Retina (tissue), 1 donor: ENCODE measurements around the gene CAMSAP1.
"Not testable (repeated sequence)": the region's sequence is repeated elsewhere in the genome, so short reads cannot be mapped to it uniquely, and the experiment has no call there.

Source experiments
- DNase-seq: peaks from one replicate; pipeline ENCODE4 v3.0.0-alpha.2; 2016

Gene CAMSAP1, protein sequence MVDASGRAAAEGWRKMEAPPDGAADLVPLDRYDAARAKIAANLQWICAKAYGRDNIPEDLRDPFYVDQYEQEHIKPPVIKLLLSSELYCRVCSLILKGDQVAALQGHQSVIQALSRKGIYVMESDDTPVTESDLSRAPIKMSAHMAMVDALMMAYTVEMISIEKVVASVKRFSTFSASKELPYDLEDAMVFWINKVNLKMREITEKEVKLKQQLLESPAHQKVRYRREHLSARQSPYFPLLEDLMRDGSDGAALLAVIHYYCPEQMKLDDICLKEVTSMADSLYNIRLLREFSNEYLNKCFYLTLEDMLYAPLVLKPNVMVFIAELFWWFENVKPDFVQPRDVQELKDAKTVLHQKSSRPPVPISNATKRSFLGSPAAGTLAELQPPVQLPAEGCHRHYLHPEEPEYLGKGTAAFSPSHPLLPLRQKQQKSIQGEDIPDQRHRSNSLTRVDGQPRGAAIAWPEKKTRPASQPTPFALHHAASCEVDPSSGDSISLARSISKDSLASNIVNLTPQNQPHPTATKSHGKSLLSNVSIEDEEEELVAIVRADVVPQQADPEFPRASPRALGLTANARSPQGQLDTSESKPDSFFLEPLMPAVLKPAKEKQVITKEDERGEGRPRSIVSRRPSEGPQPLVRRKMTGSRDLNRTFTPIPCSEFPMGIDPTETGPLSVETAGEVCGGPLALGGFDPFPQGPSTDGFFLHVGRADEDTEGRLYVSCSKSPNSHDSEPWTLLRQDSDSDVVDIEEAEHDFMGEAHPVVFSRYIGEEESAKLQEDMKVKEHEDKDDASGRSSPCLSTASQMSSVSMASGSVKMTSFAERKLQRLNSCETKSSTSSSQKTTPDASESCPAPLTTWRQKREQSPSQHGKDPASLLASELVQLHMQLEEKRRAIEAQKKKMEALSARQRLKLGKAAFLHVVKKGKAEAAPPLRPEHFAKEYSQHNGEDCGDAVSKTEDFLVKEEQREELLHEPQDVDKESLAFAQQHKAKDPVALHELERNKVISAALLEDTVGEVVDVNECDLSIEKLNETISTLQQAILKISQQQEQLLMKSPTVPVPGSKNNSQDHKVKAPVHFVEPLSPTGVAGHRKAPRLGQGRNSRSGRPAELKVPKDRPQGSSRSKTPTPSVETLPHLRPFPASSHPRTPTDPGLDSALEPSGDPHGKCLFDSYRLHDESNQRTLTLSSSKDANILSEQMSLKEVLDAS (N-terminal part only)

DNA sequence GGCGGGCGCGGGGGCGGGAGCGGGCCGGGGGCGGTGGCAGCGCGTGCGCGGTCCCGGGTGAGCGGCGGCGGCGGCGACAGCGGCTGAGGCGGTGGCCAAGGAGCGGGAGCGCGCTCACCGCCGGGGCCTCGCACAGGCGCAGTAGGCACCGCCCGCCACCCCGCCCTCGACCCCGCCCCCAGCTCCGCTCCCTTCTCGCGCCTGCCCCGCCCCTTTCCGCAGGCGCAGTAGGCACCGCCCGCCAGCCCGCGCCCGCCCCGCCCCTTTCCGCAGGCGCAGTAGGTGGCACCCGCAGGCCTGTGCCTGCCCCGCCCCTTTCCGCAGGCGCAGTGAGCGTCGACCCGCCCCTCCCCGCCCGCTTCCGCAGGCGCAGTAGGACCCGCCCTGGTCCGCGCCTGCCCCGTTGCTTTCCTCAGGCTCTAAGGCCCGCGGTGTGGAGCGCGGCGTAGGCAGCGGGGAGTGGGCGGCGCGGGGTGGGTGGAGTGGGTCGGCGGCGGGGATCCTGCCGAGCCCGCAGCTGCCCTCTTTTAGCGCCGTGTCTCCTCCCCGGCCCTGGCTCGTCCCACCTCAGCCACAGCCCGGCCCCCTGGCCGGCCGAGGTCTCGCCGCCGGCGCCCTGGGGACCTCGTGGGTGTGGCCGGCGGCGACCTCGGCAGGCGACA, at the start of gene CAMSAP1:
TSS of gene CAMSAP1 (minus strand) at position 116 of the 662 bp plus-strand sequence. CDS start 387 bp downstream, outside the sequence.
- peak; percentile 83 for DNase-seq

DNA sequence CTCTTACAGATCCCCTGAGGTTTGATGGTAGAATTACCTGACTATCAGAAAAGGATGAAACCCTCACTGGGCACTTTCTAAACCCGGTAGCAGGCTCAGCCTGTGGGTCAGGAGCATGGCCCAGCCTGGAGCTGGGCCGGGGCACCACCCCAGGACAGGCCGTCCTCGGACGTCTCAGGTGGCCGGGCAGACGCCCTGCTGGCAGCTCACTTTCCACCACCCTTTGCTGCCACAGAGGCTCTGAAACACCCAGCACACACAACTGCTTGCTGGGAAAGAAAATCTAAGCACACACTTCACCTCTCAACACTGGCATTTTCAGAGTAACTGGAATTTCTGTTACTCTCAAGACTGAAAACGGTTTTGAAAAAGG, 49.4 kb upstream of the CAMSAP1 start:
- no peak for DNase-seq

DNA sequence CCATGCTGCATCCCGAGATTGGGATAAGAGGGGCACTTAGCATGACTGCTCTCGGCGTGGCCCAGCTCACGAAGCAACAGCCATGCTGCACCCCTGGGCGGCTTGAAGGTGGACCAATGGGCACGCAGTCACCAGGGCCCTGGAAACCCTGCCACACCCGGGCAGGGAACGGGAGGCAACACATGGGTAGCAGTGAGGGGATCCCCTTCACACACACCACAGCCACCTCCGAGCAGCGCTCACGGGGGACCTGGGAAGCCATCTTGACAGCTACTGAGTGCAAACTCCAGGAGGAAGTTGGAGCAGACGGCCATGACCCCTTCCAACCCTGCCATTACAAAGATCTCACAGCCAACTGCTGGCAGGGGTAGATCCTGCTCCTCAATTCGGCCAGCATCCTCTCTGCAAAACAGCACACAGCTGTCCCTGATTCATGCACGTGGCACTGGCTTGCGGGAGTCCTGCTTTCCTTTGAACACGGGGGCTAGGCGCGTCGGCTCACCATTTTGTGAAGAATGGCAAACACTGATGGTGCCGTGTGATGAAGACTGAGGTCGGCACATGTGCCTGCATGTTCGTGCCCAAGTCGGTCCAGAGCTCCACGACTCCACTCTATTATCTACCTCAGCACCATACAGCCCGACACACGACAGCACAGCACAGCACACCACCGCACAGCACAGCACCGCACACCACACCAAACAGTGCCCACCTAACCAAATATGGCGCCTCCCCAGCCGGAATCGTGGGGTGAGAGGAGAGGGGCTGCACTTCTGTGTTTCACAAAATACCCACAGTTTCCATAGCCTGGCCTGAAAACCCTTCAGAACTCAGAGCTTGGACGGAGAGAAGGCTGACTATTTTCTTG, 48.8 kb upstream of the CAMSAP1 start:
- no peak for DNase-seq

DNA sequence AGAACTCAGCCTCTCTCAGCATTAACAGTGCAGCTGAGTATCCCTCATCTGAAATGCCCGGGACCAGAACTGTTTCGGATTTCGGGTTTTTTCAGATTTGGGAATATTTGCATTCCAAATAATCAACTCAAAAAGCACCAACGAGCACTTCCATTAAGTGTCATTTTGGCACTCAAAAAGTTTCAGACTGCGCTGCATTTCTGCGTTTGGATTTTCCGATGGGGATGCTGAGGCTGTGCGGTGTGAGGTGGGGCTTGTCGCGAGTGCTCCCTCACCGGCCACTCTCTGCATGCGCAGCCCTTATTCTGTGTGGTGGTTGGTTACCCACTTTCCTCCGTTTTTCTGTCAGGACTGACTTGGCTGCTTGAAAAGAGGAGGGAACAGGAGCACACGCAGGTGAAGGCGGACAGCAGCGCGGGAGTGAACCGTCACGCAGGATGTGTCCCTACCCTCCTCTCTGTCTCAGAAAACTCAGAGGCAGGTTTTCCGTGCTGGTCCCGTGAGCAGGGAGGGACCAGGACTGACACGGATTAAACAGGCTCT, 45.4 kb upstream of the CAMSAP1 start:
- DNase-seq, result no peak

DNA sequence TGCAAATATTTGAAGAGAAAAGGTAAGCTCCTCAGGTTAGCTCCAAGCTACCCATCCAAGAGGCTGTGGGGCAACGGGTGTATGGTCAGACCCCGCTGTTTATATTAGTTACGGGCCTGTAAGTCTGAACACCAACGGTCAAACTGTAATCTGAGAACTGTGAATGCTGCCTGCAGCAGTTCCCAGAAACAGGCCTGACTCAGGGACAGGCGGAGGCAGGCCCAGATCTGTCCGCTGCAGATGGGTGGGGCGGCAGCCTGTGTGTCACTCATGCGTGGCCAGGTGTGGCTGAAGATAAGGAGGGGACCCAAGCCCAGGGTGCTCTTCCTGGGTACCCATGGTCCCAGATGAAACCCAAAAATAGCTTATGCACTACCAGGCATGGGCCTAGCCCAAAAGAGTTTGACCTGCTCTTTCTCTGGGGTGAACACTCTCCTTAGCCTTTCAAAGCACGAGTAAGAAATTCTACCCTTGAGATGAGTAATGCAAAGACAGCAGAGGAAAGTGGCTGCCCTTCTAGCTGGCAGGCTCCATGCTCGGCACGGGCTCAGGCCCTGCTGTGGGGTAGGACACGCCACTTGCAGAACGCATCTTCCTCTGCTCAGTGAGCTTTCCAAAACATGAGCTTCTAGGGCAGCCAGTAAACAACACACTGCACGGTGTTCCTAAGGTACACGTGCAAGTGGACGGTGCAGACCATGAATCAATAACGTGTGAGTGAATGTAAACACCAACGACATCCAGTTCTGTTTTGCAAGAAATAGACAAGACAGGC, 44.7 kb upstream of the CAMSAP1 start:
- no peak for DNase-seq

DNA sequence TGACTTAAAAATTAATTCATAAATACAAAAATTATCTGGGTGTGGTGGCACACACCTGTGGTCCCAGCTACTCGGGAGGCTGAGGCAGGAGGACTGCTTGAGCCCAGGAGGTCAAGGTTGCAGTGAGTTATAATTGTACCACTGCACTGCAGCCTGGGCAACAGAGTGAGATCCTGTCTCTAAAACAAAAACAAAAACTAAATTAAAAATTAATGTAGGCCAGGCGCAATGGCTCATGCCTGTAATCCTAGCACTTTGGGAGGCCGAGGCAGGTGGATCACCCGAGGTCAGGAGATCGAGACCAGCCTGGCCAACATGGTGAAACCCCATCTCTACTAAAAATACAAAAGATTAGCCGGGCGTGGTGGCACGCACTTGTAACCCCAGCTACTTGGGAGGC, 44.0 kb upstream of the CAMSAP1 start:
- DNase-seq, result not testable (repeated sequence)

DNA sequence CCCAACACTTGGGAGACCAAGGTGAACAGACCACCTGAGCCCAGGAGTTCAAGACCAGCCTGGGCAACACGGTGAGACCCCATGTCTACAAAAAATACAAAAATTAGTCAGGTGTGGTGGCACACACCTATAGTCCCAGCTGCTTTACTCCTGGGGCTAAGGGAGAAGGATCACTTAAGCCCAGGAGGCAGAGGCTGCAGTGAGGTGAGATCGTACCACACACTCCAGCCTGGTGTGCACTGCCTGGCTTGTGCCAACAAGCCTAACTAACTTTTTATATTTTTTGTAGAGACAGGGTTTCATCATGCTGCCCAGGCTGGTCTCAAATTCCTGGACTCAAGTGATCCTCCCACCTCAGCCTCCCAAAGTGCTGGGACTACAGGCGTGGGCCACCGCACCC, 43.5 kb upstream of the CAMSAP1 start:
- DNase-seq, result not testable (repeated sequence)

DNA sequence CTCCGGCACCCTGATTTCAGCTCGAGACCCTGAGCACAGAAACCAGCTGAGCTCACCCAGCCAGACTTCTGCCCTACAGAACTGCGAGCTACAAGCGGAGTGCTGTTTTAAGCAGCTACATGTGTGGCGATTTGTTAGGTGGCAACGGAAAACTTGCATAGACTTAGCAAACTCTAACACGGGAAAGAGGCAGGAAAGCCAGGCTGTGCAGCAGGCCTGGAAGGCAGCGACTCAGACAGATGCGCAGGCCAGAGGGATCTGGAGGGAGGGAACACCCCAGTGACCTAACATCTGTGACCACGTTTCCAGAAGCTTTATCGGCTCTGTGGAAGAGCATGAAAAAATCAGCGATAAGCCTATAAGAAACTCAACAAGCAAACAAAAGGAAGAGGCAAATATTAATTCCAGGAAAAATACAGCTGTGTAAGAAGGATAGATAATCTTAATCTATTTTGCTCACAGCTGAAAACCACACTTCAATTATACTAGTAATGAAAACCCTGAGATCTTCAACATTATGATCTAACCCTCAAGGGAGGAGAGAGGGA, 42.9 kb upstream of the CAMSAP1 start:
- DNase-seq, result no peak

DNA sequence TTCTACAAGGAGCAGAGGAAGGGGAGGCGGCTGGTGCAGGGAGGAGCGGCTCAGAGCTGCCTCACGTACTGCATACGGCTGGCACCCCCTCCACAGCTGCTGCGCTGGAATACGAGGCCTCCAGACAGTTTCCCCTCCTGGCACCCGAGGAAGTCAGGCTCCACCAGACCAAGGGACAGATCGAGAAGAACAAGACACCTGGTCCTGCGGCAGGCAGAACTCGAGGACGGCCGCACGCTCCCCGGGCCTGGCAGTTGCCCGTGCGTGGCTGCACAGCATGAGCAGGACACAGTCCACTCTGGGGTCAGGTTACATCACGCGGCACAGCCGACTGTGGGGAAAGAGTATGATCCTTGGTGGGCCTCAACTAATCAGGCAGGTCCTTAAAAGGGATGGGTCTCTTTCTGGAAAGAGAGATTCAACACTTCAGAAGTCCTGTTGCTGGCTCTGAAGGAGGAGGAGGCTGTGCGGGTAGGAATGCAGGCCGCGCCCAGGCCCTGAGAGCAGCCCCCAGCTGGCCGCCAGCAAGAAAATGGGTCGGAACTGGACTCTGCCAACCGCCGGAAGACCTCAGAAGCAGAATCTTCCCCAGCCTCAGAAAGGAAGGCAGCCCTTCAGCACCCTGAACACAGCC, 42.3 kb upstream of the CAMSAP1 start:
- no peak for DNase-seq

DNA sequence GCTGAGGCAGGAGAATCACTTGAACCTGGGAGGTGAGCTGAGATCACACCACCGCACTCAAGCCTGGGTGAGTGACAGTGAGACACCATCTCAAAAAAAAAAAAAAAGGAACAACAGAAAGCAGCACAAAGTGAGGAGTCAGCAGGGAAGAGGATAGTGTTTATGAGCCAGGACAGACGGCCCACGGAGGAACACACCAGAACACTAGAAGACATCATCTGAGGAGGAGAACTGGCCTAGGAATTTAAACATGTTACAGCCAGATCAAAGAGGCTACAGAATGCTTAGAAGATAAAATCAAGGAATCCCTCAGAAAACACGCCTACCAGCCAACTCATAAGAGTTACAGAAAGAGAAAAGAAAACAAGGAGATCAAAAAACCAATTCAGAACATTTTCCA, 41.6 kb upstream of the CAMSAP1 start:
- DNase-seq, result no peak

DNA sequence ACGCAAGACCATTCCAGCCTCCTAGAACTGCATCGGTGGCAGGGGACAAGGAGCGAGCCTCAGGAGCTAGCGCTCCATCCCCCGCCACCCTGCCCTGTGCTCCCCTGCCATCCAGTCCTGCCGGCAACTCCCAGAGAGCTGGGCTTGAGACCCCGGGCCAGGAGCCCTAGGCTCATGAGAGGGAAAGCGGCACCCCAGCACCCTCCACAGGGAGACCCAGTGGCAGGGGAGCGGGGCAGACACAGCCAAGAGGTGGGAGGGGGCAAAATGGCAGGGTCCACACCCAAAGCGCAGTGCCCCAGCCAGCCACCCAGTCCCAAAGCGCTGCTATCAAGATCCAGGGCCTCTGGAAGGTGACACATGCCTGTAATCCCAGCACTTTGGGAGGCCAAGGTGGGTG, 41.1 kb upstream of the CAMSAP1 start:
- DNase-seq, result no peak

DNA sequence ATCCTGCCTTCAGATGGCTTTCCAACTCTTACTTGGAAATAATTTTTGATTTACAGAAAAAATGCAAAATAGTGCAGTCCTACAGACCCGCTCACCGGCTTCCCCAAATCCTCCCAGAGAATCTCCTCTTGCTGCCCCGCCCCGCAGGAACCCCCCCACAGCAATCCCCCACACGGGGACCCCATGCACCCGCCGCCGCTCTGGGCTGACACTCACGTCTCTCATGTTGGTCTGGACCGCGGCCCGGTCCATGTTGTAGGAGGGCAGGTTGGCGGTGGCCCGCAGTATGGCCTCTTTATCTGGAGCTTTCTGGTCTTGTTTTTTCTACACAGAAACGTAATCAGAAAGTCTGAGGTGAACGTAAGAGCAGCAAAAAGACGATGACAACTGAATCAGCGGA, 40.2 kb upstream of the CAMSAP1 start:
- DNase-seq, result no peak

DNA sequence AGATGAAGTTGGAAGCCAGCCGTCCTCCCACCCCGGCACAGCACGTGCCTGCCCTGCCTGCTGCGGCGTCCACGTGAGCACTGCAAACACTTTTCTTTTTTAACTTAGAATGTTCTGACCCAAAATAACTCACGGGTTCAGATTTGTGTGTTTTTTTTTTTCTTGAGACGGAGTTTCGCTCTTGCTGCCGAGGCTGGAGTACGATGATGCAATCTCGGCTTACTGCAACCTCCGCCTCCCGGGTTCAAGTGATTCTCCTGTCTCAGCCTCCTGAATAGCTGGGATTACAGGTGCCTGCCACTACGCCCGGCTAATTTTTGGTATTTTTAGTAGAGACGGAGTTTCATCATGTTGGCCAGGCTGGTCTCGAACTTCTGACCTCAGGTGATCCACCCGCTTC, 39.8 kb upstream of the CAMSAP1 start:
- DNase-seq, result not testable (repeated sequence)

DNA sequence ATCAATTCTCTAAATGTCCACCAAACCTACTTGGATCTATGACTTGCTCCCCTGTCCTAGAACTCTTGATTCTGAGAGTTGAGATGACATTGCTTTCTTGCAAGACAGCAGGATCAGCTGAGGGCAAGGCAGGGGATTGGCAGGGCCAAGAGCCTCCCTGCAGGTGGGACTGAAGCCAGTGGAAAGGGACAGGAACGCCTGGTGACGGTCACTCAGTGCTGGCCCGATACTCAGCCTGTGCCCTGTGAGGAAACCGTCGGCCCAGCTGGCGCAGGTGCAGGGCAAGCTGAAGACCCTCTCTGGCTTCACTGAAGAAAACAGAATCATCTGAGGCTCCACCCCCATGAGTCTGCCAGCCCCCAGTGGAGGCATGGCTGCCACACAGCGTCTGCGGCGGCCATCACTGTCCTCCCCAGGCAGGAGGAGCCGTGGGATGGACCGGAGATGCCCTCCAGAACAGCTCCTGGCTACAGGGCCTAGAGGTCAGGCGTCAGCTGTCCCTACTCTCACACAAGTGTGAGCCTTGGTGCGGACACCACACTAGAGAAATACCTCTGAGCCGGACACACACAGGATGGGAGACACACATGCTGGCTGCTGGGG, 39.1 kb upstream of the CAMSAP1 start:
- no peak for DNase-seq

DNA sequence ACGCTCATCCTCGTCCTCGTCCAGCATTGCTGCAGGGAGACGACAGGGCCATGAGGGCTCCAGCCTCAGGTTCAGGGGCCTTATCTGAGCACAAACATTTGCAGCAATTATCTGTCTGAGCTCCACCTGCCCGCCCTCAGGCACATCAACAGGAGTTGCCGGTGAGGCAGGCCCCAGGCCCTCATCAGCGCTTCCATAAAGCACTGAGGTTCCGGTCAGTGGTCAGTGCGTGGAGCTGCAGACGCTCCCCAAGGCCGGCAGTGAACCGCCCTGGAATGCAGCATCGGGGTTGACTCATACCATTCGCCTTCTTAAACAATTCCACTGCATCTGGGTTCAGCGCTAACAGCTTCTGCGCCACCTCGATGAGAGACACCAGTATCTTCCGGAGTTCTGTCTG, 38.6 kb upstream of the CAMSAP1 start:
- DNase-seq, result no peak

DNA sequence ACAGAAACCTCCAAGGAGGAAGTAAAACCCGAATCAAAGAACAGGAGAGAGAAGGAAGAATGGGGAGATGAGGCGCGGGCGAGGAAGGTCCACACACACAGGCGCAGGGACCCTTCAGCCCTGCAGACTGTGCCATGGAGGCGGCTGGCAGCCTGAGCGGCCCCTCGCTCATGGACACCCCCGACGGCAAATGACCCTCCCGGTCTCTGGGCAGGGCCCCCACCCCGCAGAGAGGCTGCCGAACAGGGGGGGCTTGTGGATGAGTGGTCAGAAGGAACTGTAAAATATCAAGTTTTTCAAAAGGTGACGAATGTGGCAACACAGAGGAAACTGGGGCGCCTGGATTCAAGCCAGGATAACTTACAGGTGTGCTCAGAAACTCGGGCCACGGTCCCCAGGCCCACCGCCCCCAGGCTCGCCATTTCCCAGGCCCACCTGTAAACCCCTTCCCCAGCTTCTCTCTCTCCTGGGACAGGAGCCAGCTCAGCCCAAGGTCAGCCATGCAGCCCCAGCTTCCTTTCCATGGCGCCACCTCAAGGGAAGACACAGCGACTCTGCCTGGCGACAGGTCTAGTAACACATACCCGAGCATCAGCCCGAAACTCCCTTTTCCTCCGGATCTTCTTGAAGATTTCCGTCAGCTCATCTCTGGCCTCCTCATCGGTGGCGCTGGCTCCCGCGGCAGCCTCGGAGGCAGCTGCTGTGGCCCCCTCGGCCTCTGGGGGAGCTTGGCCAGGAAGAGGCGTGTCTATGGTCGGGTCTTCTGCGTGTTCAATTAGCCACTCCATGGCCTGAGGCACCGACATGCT, 37.3 kb upstream of the CAMSAP1 start:
- DNase-seq, result no peak

DNA sequence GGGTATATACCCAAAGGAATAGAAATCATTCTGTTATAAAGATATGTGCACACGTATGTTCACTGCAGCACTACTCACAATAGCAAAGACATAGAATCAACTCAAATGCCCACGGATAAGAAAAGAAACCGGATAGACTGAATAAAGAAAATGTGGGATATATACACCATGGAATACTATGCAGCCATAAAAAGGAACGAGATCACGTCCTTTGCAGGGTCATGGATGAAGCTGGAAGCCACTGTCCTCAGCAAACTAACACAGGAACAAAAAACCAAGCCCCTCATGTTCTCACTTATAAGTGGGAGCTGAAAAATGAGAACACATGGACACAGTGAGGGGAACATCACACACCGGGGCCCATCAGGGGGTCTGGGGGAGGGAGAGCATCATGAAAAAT, 36.3 kb upstream of the CAMSAP1 start:
- DNase-seq, result not testable (repeated sequence)

DNA sequence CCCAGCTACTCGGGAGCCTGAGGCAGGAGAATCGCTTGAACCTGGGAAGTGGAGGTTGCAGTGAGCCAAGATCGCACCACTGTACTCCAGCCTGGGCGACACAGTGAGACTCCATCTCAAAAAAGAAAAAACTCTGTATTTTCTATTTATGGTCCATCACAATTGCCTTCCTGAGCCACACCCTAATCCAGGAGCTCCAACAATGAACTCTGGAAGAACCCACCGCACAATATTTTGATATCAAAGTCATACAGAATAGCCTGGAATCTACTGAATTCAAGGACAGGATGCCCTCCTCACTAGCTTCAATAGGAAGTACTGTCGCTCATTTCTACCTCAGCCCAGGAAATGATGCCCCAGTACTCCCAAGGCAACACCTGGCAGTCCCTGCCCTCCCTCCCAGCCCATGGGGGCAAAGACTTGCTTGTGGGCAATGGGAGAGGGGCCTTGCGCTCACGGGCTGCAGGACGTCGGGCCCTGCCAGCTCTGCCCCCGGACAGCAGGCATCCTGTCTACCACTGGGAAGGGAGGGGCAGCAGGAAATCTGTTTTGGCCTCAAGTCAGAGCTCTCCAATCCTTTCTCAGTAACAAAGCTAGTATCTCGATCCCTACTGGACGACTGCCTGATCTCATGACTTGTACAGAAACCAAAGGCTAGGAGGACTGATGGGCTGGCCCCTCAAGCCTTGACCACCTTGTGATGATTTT, 34.1 kb upstream of the CAMSAP1 start:
- DNase-seq, result no peak
